Measurements from ENCODE around the gene NHP2. TPM values are rescaled to one million over a fixed set of nuclear protein-coding genes. Genes with fewer than 3 reads are reported as not detected.
A peak's percentile ranks its signal among the peaks of the same experiment; 100 is the strongest.

NHP2 gene
- total RNA-seq, 1 experiment from 2014 or later: 263 TPM

DNA sequence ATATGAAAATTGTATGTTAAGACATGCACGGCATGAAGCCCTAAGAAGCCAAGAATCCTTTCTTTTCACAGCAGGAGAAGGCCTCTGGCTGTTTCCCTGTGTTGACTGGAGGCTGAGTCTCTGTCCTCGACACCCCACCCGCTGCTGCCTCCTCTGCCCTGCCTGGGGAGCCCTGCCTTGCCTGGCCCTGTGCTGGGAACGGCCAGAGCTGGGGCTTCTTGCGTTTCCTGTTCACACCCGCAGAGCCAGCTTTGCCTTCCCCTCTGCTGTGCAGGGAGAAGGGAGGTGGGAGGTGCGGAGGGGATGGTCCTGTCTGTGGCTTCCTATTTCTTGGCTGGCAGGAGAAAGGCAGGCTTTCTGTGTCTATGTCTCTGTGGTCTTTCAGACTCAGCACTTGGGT lies 40.3 kb upstream of the NHP2 start:
- H3K27ac Mint-ChIP-seq: no peak overlapping the region
- POLR2A ChIA-PET: no interaction called here
- ATAC-seq (peak; percentile 51; the same call in 1 of the 2 replicates), DNase-seq (ENCODE audit: low spot score) (no peak)
- H3K27me3 Mint-ChIP-seq (ENCODE audit: low read depth): peaks cover 11% of the 10 kb centered on the region
- CTCF ChIA-PET: interaction anchor here (4.4 kb wide), 1 partner anchor 13 kb away, joined by 55 read pairs; no protein-coding TSS in a partner anchor
- H3K4me1 Mint-ChIP-seq: peaks cover 16% of the 10 kb centered on the region
- peaks cover 15% of the 10 kb centered on the region for H3K36me3 Mint-ChIP-seq
- peaks cover 17% of the 10 kb centered on the region for H3K9me3 Mint-ChIP-seq
- H3K4me3 Mint-ChIP-seq: no peak overlapping the region
- TF ChIP-seq ATF6 (CRISPR knock-in tag; IDR thresholded peaks at IDR 0.05) (no peak), ESRRA (CRISPR knock-in tag; IDR thresholded peaks at IDR 0.05; ENCODE audit: borderline replicate concordance) (no peak), RELA (CRISPR knock-in tag; IDR thresholded peaks at IDR 0.05; ENCODE audit: borderline replicate concordance) (no peak), NR1H2 (CRISPR knock-in tag; IDR thresholded peaks at IDR 0.05) (no peak), SOX15 (CRISPR knock-in tag; IDR thresholded peaks at IDR 0.05) (no peak), JAZF1 (CRISPR knock-in tag; IDR thresholded peaks at IDR 0.05) (no peak), IRF2 (CRISPR knock-in tag; IDR thresholded peaks at IDR 0.05; ENCODE audit: borderline replicate concordance, low read depth) (no peak), GTF2I (CRISPR knock-in tag; conservative IDR thresholded peaks at IDR 0.05) (no peak), FOXJ3 (CRISPR knock-in tag; IDR thresholded peaks at IDR 0.05; ENCODE audit: borderline replicate concordance) (no peak), HMGA2 (CRISPR knock-in tag; IDR thresholded peaks at IDR 0.05) (no peak), STAT6 (CRISPR knock-in tag; conservative IDR thresholded peaks at IDR 0.05; ENCODE audit: low read depth) (no peak), ZNF396 (CRISPR knock-in tag; IDR thresholded peaks at IDR 0.05; ENCODE audit: borderline replicate concordance) (no peak)
- TF ChIP-seq, protein P1, sequence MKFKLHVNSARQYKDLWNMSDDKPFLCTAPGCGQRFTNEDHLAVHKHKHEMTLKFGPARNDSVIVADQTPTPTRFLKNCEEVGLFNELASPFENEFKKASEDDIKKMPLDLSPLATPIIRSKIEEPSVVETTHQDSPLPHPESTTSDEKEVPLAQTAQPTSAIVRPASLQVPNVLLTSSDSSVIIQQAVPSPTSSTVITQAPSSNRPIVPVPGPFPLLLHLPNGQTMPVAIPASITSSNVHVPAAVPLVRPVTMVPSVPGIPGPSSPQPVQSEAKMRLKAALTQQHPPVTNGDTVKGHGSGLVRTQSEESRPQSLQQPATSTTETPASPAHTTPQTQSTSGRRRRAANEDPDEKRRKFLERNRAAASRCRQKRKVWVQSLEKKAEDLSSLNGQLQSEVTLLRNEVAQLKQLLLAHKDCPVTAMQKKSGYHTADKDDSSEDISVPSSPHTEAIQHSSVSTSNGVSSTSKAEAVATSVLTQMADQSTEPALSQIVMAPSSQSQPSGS (CRISPR knock-in tag; IDR thresholded peaks at IDR 0.05; ENCODE audit: borderline replicate concordance, low read depth): no peak
- TF ChIP-seq, protein P2, sequence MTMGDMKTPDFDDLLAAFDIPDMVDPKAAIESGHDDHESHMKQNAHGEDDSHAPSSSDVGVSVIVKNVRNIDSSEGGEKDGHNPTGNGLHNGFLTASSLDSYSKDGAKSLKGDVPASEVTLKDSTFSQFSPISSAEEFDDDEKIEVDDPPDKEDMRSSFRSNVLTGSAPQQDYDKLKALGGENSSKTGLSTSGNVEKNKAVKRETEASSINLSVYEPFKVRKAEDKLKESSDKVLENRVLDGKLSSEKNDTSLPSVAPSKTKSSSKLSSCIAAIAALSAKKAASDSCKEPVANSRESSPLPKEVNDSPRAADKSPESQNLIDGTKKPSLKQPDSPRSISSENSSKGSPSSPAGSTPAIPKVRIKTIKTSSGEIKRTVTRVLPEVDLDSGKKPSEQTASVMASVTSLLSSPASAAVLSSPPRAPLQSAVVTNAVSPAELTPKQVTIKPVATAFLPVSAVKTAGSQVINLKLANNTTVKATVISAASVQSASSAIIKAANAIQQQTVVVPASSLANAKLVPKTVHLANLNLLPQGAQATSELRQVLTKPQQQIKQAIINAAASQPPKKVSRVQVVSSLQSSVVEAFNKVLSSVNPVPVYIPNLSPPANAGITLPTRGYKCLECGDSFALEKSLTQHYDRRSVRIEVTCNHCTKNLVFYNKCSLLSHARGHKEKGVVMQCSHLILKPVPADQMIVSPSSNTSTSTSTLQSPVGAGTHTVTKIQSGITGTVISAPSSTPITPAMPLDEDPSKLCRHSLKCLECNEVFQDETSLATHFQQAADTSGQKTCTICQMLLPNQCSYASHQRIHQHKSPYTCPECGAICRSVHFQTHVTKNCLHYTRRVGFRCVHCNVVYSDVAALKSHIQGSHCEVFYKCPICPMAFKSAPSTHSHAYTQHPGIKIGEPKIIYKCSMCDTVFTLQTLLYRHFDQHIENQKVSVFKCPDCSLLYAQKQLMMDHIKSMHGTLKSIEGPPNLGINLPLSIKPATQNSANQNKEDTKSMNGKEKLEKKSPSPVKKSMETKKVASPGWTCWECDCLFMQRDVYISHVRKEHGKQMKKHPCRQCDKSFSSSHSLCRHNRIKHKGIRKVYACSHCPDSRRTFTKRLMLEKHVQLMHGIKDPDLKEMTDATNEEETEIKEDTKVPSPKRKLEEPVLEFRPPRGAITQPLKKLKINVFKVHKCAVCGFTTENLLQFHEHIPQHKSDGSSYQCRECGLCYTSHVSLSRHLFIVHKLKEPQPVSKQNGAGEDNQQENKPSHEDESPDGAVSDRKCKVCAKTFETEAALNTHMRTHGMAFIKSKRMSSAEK (CRISPR knock-in tag; IDR thresholded peaks at IDR 0.05; ENCODE audit: borderline replicate concordance): no peak

GRCh38 chr5:178193251-178193809 lies 39.6 kb upstream of the NHP2 start:
- Mint-ChIP-seq H3K4me1 (peaks cover 16% of the 10 kb centered on the region), H3K36me3 (peaks cover 15% of the 10 kb centered on the region), H3K4me3 (no peak overlapping the region), H3K27ac (no peak overlapping the region), H3K27me3 (ENCODE audit: low read depth) (peaks cover 5% of the 10 kb centered on the region), H3K9me3 (peaks cover 17% of the 10 kb centered on the region)
- ChIA-PET CTCF (interaction anchor here (0.6 to 4.4 kb wide), 2 partner anchors 12 to 40 kb away, joined by 4 to 55 read pairs; partner anchors contain the start of gene NHP2), POLR2A (interaction anchor here (0.9 kb wide), 1 partner anchor 16 kb away, joined by 3 read pairs; no protein-coding TSS in a partner anchor)
- DNase-seq (ENCODE audit: low spot score) (no peak), ATAC-seq (no peak)
- TF ChIP-seq ZNF263 (CRISPR knock-in tag; IDR thresholded peaks at IDR 0.05; ENCODE audit: low read depth) (no peak), NFYB (CRISPR knock-in tag; conservative IDR thresholded peaks at IDR 0.05; ENCODE audit: low read depth) (no peak), OVOL2 (CRISPR knock-in tag; IDR thresholded peaks at IDR 0.05; ENCODE audit: borderline replicate concordance) (no peak)
